GM21619 (cell line): ENCODE measurements around the gene EHD1.

Source experiments
- ATAC-seq: cut with Tn5 transposase; IDR thresholded peaks from one replicate; pipeline ENCODE4 v1.9.1; 2021; ENCODE audit not compliant: unreplicated experiment

EHD1 gene

GRCh38 chr11:64910451-64911093, 32.2 kb upstream of the EHD1 start:
- ATAC-seq, result no peak

- no peak for ATAC-seq
These were observed 31.4 kb upstream of the EHD1 start for GRCh38 chr11:64909653-64910343.

- ATAC-seq, result no peak
These were observed 30.3 kb upstream of the EHD1 start for GRCh38 chr11:64908766-64909165.

- no peak for ATAC-seq
These were observed 27.9 kb upstream of the EHD1 start for GRCh38 chr11:64906314-64906635.

GRCh38 chr11:64905516-64906313, 27.3 kb upstream of the EHD1 start:
- no peak for ATAC-seq

- ATAC-seq, result no peak
These were observed 24.9 kb upstream of the EHD1 start for GRCh38 chr11:64903291-64903833.

GRCh38 chr11:64902102-64902900, 23.9 kb upstream of the EHD1 start:
- ATAC-seq, result no peak

GRCh38 chr11:64900774-64901173, 22.4 kb upstream of the EHD1 start:
- ATAC-seq, result no peak

GRCh38 chr11:64900263-64900678, 21.9 kb upstream of the EHD1 start:
- ATAC-seq, result no peak

- no peak for ATAC-seq
These were observed 20.1 kb upstream of the EHD1 start for GRCh38 chr11:64898541-64898940.

GRCh38 chr11:64898076-64898445, 19.6 kb upstream of the EHD1 start:
- no peak for ATAC-seq

- ATAC-seq, result no peak
These were observed 19.1 kb upstream of the EHD1 start for GRCh38 chr11:64897381-64898075.

- ATAC-seq, result no peak
These were observed 18.1 kb upstream of the EHD1 start for GRCh38 chr11:64896448-64897022.

GRCh38 chr11:64894812-64895452, 16.5 kb upstream of the EHD1 start:
- no peak for ATAC-seq

- ATAC-seq, result peak; percentile 57
These were observed 15.8 kb upstream of the EHD1 start for GRCh38 chr11:64894070-64894811.

- ATAC-seq, result no peak
These were observed 15.0 kb upstream of the EHD1 start for GRCh38 chr11:64893194-64894069.

- no peak for ATAC-seq
These were observed 14.4 kb upstream of the EHD1 start for GRCh38 chr11:64892838-64893193.

GRCh38 chr11:64892411-64892831, 14.0 kb upstream of the EHD1 start:
- no peak for ATAC-seq
